HepG2 (cell line): ENCODE data around the gene RAB17. TPM values are rescaled to one million over a fixed set of nuclear protein-coding genes. Genes with fewer than 3 reads are reported as not detected.

Source experiments
- DPF2 ChIP-seq: sonication (generic); formaldehyde crosslinking; IDR thresholded peaks from 2 replicates; pipeline ENCODE4 v1.4.0; 2020; ENCODE audit warnings: mild to moderate bottlenecking, low read depth, missing genetic modification reagents, borderline replicate concordance
- FUBP1 ChIP-seq: sonication (generic); formaldehyde crosslinking; IDR thresholded peaks from 2 replicates; pipeline ENCODE4 v1.5.1; 2020; ENCODE audit warnings: missing genetic modification reagents, mild to moderate bottlenecking, borderline replicate concordance
- HOXA9 ChIP-seq: sonication (generic); formaldehyde crosslinking; IDR thresholded peaks from 2 replicates; pipeline ENCODE4 v1.8.1; 2022; ENCODE audit warnings: missing genetic modification reagents, mild to moderate bottlenecking, moderate library complexity, borderline replicate concordance
- IKZF1 ChIP-seq: fragments of 450-650 bp; IDR thresholded peaks from 2 replicates; pipeline ENCODE4 v1.7.1; 2016
- KLF9 ChIP-seq: IDR thresholded peaks from 2 replicates; pipeline ENCODE4 v1.6.1; 2016; ENCODE audit warnings: low read depth
- TFDP1 ChIP-seq: IDR thresholded peaks from 2 replicates; pipeline ENCODE4 v1.6.1; 2016; ENCODE audit warnings: missing compliant biosample characterization, missing genetic modification reagents, borderline replicate concordance
- TGIF2 ChIP-seq: IDR thresholded peaks from 2 replicates; pipeline ENCODE4 v1.6.1; 2016; ENCODE audit warnings: control low read depth, missing compliant biosample characterization
- TRIM24 ChIP-seq: sonication (generic); formaldehyde crosslinking; IDR thresholded peaks from 2 replicates; pipeline ENCODE4 v1.8.0; 2022; ENCODE audit warnings: mild to moderate bottlenecking, missing genetic modification reagents
- ZBTB1 ChIP-seq: sonication (generic); formaldehyde crosslinking; IDR thresholded peaks from 2 replicates; pipeline ENCODE4 v1.4.0; 2020; ENCODE audit warnings: missing genetic modification reagents, borderline replicate concordance
- ZBTB25 ChIP-seq: IDR thresholded peaks from 2 replicates; pipeline ENCODE4 v1.6.1; 2018; ENCODE audit warnings: missing genetic modification reagents
- ZFP36L2 ChIP-seq: sonication (generic); formaldehyde crosslinking; IDR thresholded peaks from 2 replicates; pipeline ENCODE4 v1.4.0; 2020; ENCODE audit warnings: missing genetic modification reagents
- ZNF12 ChIP-seq: sonication (generic); formaldehyde crosslinking; IDR thresholded peaks from 2 replicates; pipeline ENCODE4 v1.5.0; 2020; ENCODE audit warnings: missing genetic modification reagents
- ZNF142 ChIP-seq: sonication (generic); formaldehyde crosslinking; IDR thresholded peaks from 2 replicates; pipeline ENCODE4 v1.4.0; 2020; ENCODE audit warnings: missing genetic modification reagents
- ZNF234 ChIP-seq: sonication (generic); formaldehyde crosslinking; conservative IDR thresholded peaks from 2 replicates; pipeline ENCODE4 v1.5.1; 2020; ENCODE audit warnings: mild to moderate bottlenecking, missing genetic modification reagents
- polyA plus RNA-seq, 8 experiments: library from polyadenylated mRNA; depleted of rRNA in 3 of 8; stranded (reverse) in 7 of 8; unstranded in 1 of 8; fragments of >200 nt; fragmentation: Illumina TruSeq in 4 of 8; extraction: Trizol in 4 of 8; gene quantifications; 2 replicates each; pipeline versions ENCODE4 v1.2.1 to v1.2.3, GENCODE V29; 2011 to 2016; ENCODE audit warnings: low read depth in 4 of 8, missing spikeins in 1 of 8, mixed read lengths in 1 of 8; ENCODE audit not compliant: insufficient read depth in 1 of 8
- total RNA-seq, 5 experiments: library from RNA; depleted of rRNA; stranded (reverse); fragments of >200 nt; fragmentation: Illumina TruSeq; extraction: Trizol; gene quantifications; 2 replicates each; pipeline ENCODE4 v1.2.3, GENCODE V29; 2016; ENCODE audit warnings: low read depth in 1 of 5
- TF ChIP-seq, protein P1 (sequence below): sonication (generic); formaldehyde crosslinking; IDR thresholded peaks from 2 replicates; pipeline ENCODE4 v1.8.0; 2023; ENCODE audit warnings: mild to moderate bottlenecking, missing genetic modification reagents
- TF ChIP-seq, protein P2 (sequence below): sonication (generic); formaldehyde crosslinking; IDR thresholded peaks from 2 replicates; pipeline ENCODE4 v1.8.0; 2022; ENCODE audit warnings: mild to moderate bottlenecking, missing genetic modification reagents; ENCODE audit not compliant: insufficient replicate concordance

RAB17 gene
- total and polyA plus RNA-seq, 2 of the 13 experiments (the other 11 are each of a cell fraction or from before 2014, with no cell fraction given) = 68.0 to 124 TPM

GRCh38 chr2:237585590-237586221, 4.8 kb downstream of the RAB17 start (continued):
- TF ChIP-seq TGIF2 (CRISPR knock-in tag) (peak; percentile 50; the same call in 1 of the 2 replicates), ZBTB25 (CRISPR knock-in tag) (peak; percentile 79; the same call in 1 of the 2 replicates), KLF9 (CRISPR knock-in tag) (no peak), ZNF234 (no peak), FUBP1 (CRISPR knock-in tag) (0 out of 2 replicates have a peak, but pooled peaks have one; percentile 56), HOXA9 (CRISPR knock-in tag) (no peak), ZFP36L2 (CRISPR knock-in tag) (0 out of 2 replicates have a peak, but pooled peaks have one; percentile 71), TRIM24 (CRISPR knock-in tag) (peak; percentile 88), DPF2 (CRISPR knock-in tag) (peak; percentile 95; the same call in 1 of the 2 replicates), ZNF142 (CRISPR knock-in tag) (0 out of 2 replicates have a peak, but pooled peaks have one; percentile 39), ZBTB1 (CRISPR knock-in tag) (no peak), ZNF12 (CRISPR knock-in tag) (peak; percentile 14; the same call in 1 of the 2 replicates), TFDP1 (CRISPR knock-in tag) (peak; percentile 48), IKZF1 (no peak)
- TF ChIP-seq, protein P1, sequence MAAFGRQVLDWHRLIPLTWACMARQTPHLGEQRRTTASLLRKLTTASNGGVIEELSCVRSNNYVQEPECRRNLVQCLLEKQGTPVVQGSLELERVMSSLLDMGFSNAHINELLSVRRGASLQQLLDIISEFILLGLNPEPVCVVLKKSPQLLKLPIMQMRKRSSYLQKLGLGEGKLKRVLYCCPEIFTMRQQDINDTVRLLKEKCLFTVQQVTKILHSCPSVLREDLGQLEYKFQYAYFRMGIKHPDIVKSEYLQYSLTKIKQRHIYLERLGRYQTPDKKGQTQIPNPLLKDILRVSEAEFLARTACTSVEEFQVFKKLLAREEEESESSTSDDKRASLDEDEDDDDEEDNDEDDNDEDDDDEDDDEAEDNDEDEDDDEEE (CRISPR knock-in tag) = no peak
- TF ChIP-seq, protein P2, sequence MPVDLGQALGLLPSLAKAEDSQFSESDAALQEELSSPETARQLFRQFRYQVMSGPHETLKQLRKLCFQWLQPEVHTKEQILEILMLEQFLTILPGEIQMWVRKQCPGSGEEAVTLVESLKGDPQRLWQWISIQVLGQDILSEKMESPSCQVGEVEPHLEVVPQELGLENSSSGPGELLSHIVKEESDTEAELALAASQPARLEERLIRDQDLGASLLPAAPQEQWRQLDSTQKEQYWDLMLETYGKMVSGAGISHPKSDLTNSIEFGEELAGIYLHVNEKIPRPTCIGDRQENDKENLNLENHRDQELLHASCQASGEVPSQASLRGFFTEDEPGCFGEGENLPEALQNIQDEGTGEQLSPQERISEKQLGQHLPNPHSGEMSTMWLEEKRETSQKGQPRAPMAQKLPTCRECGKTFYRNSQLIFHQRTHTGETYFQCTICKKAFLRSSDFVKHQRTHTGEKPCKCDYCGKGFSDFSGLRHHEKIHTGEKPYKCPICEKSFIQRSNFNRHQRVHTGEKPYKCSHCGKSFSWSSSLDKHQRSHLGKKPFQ (CRISPR knock-in tag) = no peak
